DMS 273 treated with DMSO at 0.1 percent for 48 hours (cell line): ENCODE measurements around the gene TAGLN2.

Experiments used
- DNase-seq: peaks from one replicate; lab custom pipeline; 2025; lab: John Stamatoyannopoulos, UW

TAGLN2 gene

GRCh38 chr1:159935305-159935704 lies 10.0 kb upstream of the TAGLN2 start:
- no peak for DNase-seq

GRCh38 chr1:159934136-159935039 lies 9.1 kb upstream of the TAGLN2 start:
- no peak for DNase-seq

GRCh38 chr1:159933347-159933746 lies 8.0 kb upstream of the TAGLN2 start:
- no peak for DNase-seq

- DNase-seq, result no peak
Observed at GRCh38 chr1:159932296-159933285, 7.3 kb upstream of the TAGLN2 start.

- DNase-seq, result no peak
Observed at GRCh38 chr1:159931795-159932173, 6.5 kb upstream of the TAGLN2 start.

- DNase-seq, result no peak
Observed at GRCh38 chr1:159931101-159931794, 5.9 kb upstream of the TAGLN2 start.

- DNase-seq, result no peak
Observed at GRCh38 chr1:159930634-159931033, 5.3 kb upstream of the TAGLN2 start.

- DNase-seq, result no peak
Observed at GRCh38 chr1:159930216-159930615, 4.9 kb upstream of the TAGLN2 start.

- no peak for DNase-seq
Observed at GRCh38 chr1:159929155-159930051, 4.1 kb upstream of the TAGLN2 start.

- no peak for DNase-seq
Observed at GRCh38 chr1:159928491-159929050, 3.3 kb upstream of the TAGLN2 start.

GRCh38 chr1:159927849-159928431 lies 2.6 kb upstream of the TAGLN2 start:
- DNase-seq, result no peak

- DNase-seq, result no peak
Observed at GRCh38 chr1:159927211-159927848, 2.0 kb upstream of the TAGLN2 start.

GRCh38 chr1:159925719-159926078 lies 392 bp upstream of the TAGLN2 start:
- no peak for DNase-seq

- DNase-seq, result no peak
Observed at GRCh38 chr1:159924025-159924790, 1.1 kb downstream of the TAGLN2 start.

- no peak for DNase-seq
Observed at GRCh38 chr1:159923203-159924024, 1.9 kb downstream of the TAGLN2 start.

- DNase-seq, result no peak
Observed at GRCh38 chr1:159922511-159923202, 2.6 kb downstream of the TAGLN2 start.

GRCh38 chr1:159921700-159922504 lies 3.4 kb downstream of the TAGLN2 start:
- DNase-seq, result no peak
